ENCODE results near the gene TRAK1.

GRCh38 chr3:42226470-42227425 is 135.6 kb downstream of the TRAK1 start:
- TF ChIP-seq CTCF (conservative IDR thresholded peaks at IDR 0.05; ENCODE audit: low read length) (no peak), EZH2phosphoT487 (IDR thresholded peaks at IDR 0.05; ENCODE audit: borderline replicate concordance) (no peak)
